ENCODE results near the gene RBFA.

RBFA gene

DNA sequence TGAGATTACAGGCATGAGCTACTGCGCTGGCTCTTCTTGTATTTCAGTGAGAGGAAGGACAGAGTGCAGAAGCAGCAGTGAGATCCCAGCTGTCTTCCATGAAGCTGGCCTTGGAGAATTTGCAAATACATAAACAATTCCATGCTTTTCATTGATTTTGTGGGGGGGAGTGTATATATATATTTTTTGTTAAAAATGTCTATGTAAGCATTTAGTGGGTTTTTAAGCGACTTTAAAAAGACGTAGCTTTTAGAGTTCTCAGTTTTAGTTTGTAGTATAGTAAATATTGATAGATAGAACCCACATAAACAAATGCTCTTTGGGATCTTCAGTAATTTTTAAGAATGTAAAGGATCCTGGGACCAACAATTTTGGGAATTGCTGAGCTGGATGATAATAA, 6.3 kb downstream of the RBFA start:
- TF ChIP-seq, protein P1, sequence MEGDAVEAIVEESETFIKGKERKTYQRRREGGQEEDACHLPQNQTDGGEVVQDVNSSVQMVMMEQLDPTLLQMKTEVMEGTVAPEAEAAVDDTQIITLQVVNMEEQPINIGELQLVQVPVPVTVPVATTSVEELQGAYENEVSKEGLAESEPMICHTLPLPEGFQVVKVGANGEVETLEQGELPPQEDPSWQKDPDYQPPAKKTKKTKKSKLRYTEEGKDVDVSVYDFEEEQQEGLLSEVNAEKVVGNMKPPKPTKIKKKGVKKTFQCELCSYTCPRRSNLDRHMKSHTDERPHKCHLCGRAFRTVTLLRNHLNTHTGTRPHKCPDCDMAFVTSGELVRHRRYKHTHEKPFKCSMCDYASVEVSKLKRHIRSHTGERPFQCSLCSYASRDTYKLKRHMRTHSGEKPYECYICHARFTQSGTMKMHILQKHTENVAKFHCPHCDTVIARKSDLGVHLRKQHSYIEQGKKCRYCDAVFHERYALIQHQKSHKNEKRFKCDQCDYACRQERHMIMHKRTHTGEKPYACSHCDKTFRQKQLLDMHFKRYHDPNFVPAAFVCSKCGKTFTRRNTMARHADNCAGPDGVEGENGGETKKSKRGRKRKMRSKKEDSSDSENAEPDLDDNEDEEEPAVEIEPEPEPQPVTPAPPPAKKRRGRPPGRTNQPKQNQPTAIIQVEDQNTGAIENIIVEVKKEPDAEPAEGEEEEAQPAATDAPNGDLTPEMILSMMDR (conservative IDR thresholded peaks at IDR 0.05; ENCODE audit: low read depth, low read length), result no peak
- H3K4me3 ChIP-seq (ENCODE audit: low read depth, low read length), result no peak overlapping the region
- no peak for DNase-seq (ENCODE audit: low read depth)

GRCh38 chr18:80041424-80041823, 7.2 kb downstream of the RBFA start:
- no peak for DNase-seq (ENCODE audit: low read depth)
- H3K4me3 ChIP-seq (ENCODE audit: low read depth, low read length), result no peak overlapping the region
- TF ChIP-seq, protein P1 (conservative IDR thresholded peaks at IDR 0.05; ENCODE audit: low read depth, low read length), result no peak

DNA sequence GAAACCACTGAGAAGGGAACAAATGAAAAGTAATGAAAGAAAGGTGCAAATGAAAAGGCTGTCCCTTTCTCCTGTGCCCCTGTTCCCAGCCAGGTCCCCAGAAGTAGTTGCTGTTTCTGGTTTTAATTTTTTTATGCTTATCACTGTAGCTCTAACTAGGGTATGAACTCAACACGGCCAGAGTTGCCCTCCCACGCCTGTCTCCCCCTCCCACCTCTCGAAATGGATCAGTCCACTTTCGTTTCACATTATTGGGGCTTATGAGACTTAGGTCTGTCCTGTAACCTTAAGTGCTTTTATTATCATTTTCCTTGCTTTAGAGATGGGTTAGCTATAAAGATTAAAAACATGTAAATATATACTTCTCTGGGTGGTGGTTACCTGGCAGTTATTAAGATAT, 8.6 kb downstream of the RBFA start:
- TF ChIP-seq, protein P1 (conservative IDR thresholded peaks at IDR 0.05; ENCODE audit: low read depth, low read length), result no peak
- no peak overlapping the region for H3K4me3 ChIP-seq (ENCODE audit: low read depth, low read length)
- no peak for DNase-seq (ENCODE audit: low read depth)

GRCh38 chr18:80044072-80044471, 9.8 kb downstream of the RBFA start:
- TF ChIP-seq, protein P1 (conservative IDR thresholded peaks at IDR 0.05; ENCODE audit: low read depth, low read length), result no peak
- DNase-seq (ENCODE audit: low read depth), result no peak
- no peak overlapping the region for H3K4me3 ChIP-seq (ENCODE audit: low read depth, low read length)

- H3K4me3 ChIP-seq (ENCODE audit: low read depth, low read length), result no peak overlapping the region
- no peak for DNase-seq (ENCODE audit: low read depth)
- TF ChIP-seq, protein P1 (conservative IDR thresholded peaks at IDR 0.05; ENCODE audit: low read depth, low read length), result no peak
These were observed 11.8 kb downstream of the RBFA start for GRCh38 chr18:80046011-80046410.

- H3K4me3 ChIP-seq (ENCODE audit: low read depth, low read length), result no peak overlapping the region
- TF ChIP-seq, protein P1 (conservative IDR thresholded peaks at IDR 0.05; ENCODE audit: low read depth, low read length), result no peak
- DNase-seq (ENCODE audit: low read depth), result no peak
These were observed 12.2 kb downstream of the RBFA start for GRCh38 chr18:80046431-80046830.

DNA sequence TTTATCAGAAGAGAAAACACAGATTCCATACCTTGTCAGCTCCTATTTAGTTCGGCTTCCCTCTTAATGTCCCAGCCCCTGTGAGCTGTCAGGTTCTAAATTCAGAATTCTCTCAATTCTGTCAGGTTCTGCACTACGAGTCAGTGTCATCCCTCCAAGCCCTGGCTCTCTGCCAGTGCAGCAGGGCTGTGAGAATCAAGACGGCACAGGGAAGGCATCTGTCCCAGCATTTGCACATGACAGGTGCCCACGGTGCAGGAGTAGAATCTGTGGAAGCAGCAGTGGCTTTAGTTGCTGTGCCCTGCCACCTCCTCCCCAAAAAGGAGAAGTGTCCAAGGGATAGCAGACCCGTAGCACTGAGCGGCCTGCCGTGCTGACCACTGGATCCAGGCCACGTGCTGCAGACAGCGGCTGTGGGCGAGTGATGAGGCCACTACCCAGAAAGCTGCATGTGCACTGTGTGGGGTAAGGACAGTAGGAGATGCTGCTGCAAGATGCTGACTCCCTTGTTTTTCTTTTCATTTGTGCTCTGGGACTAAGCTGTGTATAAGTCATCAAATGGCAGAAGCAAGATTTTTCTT, 12.8 kb downstream of the RBFA start:
- no peak for DNase-seq (ENCODE audit: low read depth)
- no peak overlapping the region for H3K4me3 ChIP-seq (ENCODE audit: low read depth, low read length)
- TF ChIP-seq, protein P1 (conservative IDR thresholded peaks at IDR 0.05; ENCODE audit: low read depth, low read length), result no peak

Data from choroid plexus epithelial cell (primary cell).